Peyer's patch (tissue), 4 donors: ENCODE results near the gene CUL7. TPM values are rescaled to one million over a fixed set of nuclear protein-coding genes. Genes with fewer than 3 reads are reported as not detected.
A peak's percentile ranks its signal among the peaks of the same experiment; 100 is the strongest.

Experiments used
- DNase-seq, 3 donors: peaks; one replicate each; pipeline ENCODE4 v3.0.0-alpha.2; 2017 to 2019
- H3K27ac ChIP-seq, 4 donors: fragments of 200-600 bp; sonication (generic); one replicate each; pipeline ENCODE4 v1.5.1; 2016 to 2019
- H3K27me3 ChIP-seq, 2 donors: fragments of 200-600 bp; sonication (generic); one replicate each; pipeline ENCODE4 v1.5.1; 2019
- H3K36me3 ChIP-seq, 3 donors: fragments of 200-600 bp; sonication (generic); one replicate each; pipeline ENCODE4 v1.5.1; 2016 to 2019
- H3K4me1 ChIP-seq, 4 donors: fragments of 200-600 bp; sonication (generic); one replicate each; pipeline ENCODE4 v1.5.1; 2016 to 2019
- H3K4me3 ChIP-seq, 4 donors: fragments of 200-600 bp; sonication (generic); 1 replicate in 3 of 4; 2 replicates in 1 of 4; pipeline ENCODE4 v1.5.1; 2016 to 2019; ENCODE audit warnings: mild to moderate bottlenecking in 1 of 4
- H3K9me3 ChIP-seq, 4 donors: fragments of 200-600 bp; sonication (generic); one replicate each; pipeline ENCODE4 v1.5.1; 2016 to 2019; ENCODE audit warnings: mild to moderate bottlenecking in 1 of 4
- POLR2A ChIP-seq, 2 donors: fragments of 450-650 bp; IDR thresholded peaks; one replicate each; pipeline ENCODE4 v1.5.1; 2017; ENCODE audit warnings: antibody characterized with exemption in 2 of 2, mild to moderate bottlenecking in 2 of 2, moderate library complexity in 2 of 2
- total RNA-seq, 4 donors: library from RNA; depleted of rRNA; stranded (reverse); fragments of >200 nt; gene quantifications; one replicate each; pipeline ENCODE4 v1.1.0, GENCODE V29; 2016
- TF ChIP-seq, protein P1 (sequence below), 6 experiments: fragments of 450-650 bp in 4 of 6; fragments of 200-600 bp in 2 of 6; sonication (generic) in 1 of 6; IDR thresholded peaks; one replicate each; pipeline ENCODE4 v1.5.1; 2017 to 2019; ENCODE audit warnings: antibody characterized with exemption in 6 of 6, mild to moderate bottlenecking in 3 of 6, moderate library complexity in 1 of 6

Gene CUL7
- total RNA-seq, 4 donors from 2014 or later = 19.4 to 33.0 (median 23.1) TPM

- Histone ChIP-seq H3K27ac (peak overlapping the region; percentile 42 to 98 (median 88)), H3K4me1 (peaks cover 0 to 35% (median 8%) of the 10 kb centered on the region in 4 donors), H3K36me3 (peaks cover 0 to 51% (median 2%) of the 10 kb centered on the region in 3 donors), H3K4me3 (peak overlapping the region in 3 of 4 donors; percentile 49 to 98 (median 81)), H3K9me3 (no peaks in the 10 kb centered on the region), H3K27me3 (no peaks in the 10 kb centered on the region)
- no peak for DNase-seq
- TF ChIP-seq POLR2A (IDR thresholded peaks at IDR 0.05) = no peak
- TF ChIP-seq, protein P1, sequence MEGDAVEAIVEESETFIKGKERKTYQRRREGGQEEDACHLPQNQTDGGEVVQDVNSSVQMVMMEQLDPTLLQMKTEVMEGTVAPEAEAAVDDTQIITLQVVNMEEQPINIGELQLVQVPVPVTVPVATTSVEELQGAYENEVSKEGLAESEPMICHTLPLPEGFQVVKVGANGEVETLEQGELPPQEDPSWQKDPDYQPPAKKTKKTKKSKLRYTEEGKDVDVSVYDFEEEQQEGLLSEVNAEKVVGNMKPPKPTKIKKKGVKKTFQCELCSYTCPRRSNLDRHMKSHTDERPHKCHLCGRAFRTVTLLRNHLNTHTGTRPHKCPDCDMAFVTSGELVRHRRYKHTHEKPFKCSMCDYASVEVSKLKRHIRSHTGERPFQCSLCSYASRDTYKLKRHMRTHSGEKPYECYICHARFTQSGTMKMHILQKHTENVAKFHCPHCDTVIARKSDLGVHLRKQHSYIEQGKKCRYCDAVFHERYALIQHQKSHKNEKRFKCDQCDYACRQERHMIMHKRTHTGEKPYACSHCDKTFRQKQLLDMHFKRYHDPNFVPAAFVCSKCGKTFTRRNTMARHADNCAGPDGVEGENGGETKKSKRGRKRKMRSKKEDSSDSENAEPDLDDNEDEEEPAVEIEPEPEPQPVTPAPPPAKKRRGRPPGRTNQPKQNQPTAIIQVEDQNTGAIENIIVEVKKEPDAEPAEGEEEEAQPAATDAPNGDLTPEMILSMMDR (IDR thresholded peaks at IDR 0.05) = no peak
Observed at GRCh38 chr6:43060755-43061633, 7.3 kb upstream of the CUL7 start.

DNA sequence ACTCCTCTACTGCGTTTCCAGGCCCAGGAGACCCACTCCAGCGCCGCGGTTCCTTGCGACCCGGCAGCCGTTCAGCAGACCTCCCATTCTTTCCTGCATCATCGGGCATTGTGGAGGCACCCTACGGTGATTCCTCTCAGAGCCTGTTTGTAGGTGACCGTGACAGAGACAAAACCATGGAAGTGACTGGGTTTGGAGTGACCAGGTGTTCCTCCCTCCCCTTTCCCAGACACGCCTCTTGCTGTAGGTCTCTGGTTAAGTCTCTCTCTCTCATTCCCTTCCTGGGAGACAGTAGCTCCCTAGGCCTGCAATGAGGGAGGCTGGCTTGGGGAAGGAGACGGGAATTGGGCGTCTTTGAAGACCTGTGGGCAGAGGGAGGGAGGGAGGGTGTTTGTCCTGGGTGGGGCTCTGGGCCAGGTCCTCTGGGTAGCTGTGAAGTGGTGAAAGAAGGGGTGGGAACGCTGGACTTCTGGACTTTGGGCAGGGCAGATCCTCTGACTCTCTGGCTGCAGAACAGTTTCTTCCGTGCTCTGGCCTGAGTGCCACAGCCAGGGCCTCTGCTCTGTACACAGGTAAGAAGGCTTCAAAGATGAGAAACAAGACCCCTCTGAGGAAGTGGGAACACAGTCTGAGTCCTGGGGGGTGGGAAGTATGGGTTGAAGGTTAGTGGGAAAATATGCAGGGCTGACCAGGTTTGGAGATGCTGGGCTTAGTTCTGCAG, 6.5 kb upstream of the CUL7 start:
- H3K9me3 ChIP-seq = no peaks in the 10 kb centered on the region
- peak overlapping the region; percentile 49 to 98 (median 69) for H3K4me3 ChIP-seq
- TF ChIP-seq, protein P1 (IDR thresholded peaks at IDR 0.05) = no peak
- TF ChIP-seq POLR2A (IDR thresholded peaks at IDR 0.05) = peak; percentile 74 to 92
- DNase-seq = peak in 2 of 3 donors; percentile 89 to 93
- H3K4me1 ChIP-seq = peaks cover 0 to 35% (median 8%) of the 10 kb centered on the region in 4 donors
- peaks cover 0 to 51% (median 2%) of the 10 kb centered on the region in 3 donors for H3K36me3 ChIP-seq
- H3K27me3 ChIP-seq = no peaks in the 10 kb centered on the region
- peak overlapping the region; percentile 88 to 98 (median 90) for H3K27ac ChIP-seq

DNA sequence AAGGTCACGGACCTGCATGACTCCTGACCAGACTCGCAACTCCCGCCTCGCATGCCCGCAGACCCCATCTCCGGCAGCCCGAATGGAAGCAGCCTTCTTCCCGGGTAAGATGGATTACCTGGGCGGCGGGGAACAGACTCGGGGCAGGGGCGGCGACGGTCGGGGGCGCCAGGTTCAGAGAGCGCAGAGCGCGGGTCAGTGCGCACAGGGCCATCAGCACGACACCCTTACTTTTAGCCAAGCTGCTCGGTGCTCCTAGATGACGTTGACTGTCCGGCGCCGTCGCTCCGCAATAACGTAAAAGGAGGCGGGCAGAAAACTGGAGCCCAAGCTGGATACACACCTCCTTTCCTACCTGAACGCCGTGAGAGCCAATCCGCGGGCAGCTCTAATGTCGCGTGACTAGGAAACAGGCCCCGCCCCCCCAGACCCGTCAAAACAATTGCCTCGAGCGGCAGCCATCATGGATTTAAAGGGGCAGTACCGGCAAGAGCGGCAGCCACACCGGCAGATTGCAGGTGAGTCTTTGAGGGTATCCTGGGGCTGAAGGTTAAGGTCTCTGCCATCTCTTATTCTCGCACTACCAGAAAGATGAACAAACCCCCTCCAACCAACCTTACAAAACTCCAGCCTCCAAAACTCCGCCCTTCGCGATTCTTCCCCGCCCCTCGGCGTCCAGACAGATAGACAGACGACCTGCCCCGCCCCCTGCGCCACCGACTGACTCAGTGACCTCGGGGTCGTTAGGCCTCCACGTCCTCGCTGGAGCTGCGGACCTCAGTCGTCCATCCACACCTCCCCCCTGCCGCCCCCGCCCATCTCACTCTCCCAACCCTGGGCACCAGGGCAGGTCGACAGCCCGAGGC, 5.8 kb upstream of the CUL7 start, which contains the start of the genes KLC4 and MRPL2:
KLC4 (plus strand) TSS at position 464 of the 866 bp plus-strand sequence. CDS start 1,705 bp downstream, outside the sequence.
MRPL2 (minus strand) TSS at position 267 of the 866 bp plus-strand sequence; CDS start at position 214, 53 bp downstream.
- H3K9me3 ChIP-seq = no peaks in the 10 kb centered on the region
- peak; percentile 82 to 85 for TF ChIP-seq POLR2A (IDR thresholded peaks at IDR 0.05)
- TF ChIP-seq, protein P1 (IDR thresholded peaks at IDR 0.05) = no peak
- peak within 1 kb of the TSS; percentile 88 to 98 (median 90) for H3K27ac ChIP-seq
- no peaks in the 10 kb centered on the region for H3K27me3 ChIP-seq
- H3K4me1 ChIP-seq = peaks cover 0 to 35% (median 8%) of the 10 kb centered on the region in 4 donors
- peak; percentile 98 to 99 (median 99) for DNase-seq
- H3K36me3 ChIP-seq = peaks cover 0 to 47% (median 2%) of the 10 kb centered on the region in 3 donors
- H3K4me3 ChIP-seq = peak within 1 kb of the TSS; percentile 49 to 98 (median 69)

DNA sequence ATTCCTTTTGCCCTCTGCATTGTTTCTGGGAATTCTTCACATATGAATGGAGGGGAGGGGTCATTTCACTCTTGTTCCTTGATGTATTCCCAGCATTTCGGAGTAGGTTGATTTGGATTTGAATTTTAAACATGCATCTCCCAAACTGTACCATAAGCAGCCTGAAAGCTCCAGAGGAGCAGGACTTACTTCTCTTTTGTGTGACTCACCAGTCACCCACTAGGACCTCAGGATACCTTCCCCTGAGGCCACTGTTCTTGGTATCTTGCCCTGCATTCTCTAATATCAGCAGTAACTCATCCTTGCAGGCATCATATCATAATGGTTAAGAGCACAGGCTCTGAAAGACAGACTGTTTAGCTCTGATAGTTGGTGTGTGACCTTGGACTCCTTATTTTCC, 4.9 kb upstream of the CUL7 start:
- TF ChIP-seq, protein P1 (IDR thresholded peaks at IDR 0.05) = no peak
- no peak for TF ChIP-seq POLR2A (IDR thresholded peaks at IDR 0.05)
- Histone ChIP-seq H3K4me1 (peaks cover 0 to 35% (median 8%) of the 10 kb centered on the region in 4 donors), H3K36me3 (peaks cover 0 to 39% (median 0%) of the 10 kb centered on the region in 3 donors)

More for the DNA sequence above, 4.9 kb upstream of the CUL7 start:
- peak overlapping the region; percentile 88 to 98 (median 90) for H3K27ac ChIP-seq
- H3K9me3 ChIP-seq = no peaks in the 10 kb centered on the region
- no peak for DNase-seq
- no peaks in the 10 kb centered on the region for H3K27me3 ChIP-seq
- peak overlapping the region; percentile 49 to 98 (median 69) for H3K4me3 ChIP-seq
